ENCODE data around the gene ECT2.
"Not testable (repeated sequence)": the region's sequence is repeated elsewhere in the genome, so short reads cannot be mapped to it uniquely, and the experiment has no call there.

The ECT2 gene

GRCh38 chr3:172722536-172723040 lies 27.9 kb upstream of the ECT2 start:
- not testable (repeated sequence) for H3K4me3 ChIP-seq, H3K27ac ChIP-seq

GRCh38 chr3:172726380-172726779 lies 24.1 kb upstream of the ECT2 start:
- no peak overlapping the region for H3K27ac ChIP-seq
- H3K4me3 ChIP-seq, result no peak overlapping the region

GRCh38 chr3:172735014-172735413 lies 15.5 kb upstream of the ECT2 start:
- Histone ChIP-seq H3K27ac (no peak overlapping the region), H3K4me3 (no peak overlapping the region)

- Histone ChIP-seq H3K4me3 (no peak overlapping the region), H3K27ac (no peak overlapping the region)
Observed at GRCh38 chr3:172739462-172739861, 11.1 kb upstream of the ECT2 start.

- H3K4me3 ChIP-seq, result no peak overlapping the region
- no peak overlapping the region for H3K27ac ChIP-seq
Observed at GRCh38 chr3:172746475-172746874, 4.1 kb upstream of the ECT2 start.

- Histone ChIP-seq H3K27ac (peak overlapping the region in 19 of 21 experiments; percentile 35 to 92 (median 82)), H3K4me3 (peak overlapping the region in 6 of 7 experiments; percentile 72 to 97 (median 85))
Observed at GRCh38 chr3:172749230-172749965, 1.1 kb upstream of the ECT2 start.

GRCh38 chr3:172750069-172750367 lies 508 bp upstream of the ECT2 start:
- Histone ChIP-seq H3K4me3 (peak overlapping the region; percentile 34 to 97 (median 83)), H3K27ac (peak overlapping the region; percentile 35 to 92 (median 81))

GRCh38 chr3:172751175-172751704 lies 714 bp downstream of the ECT2 start:
- Histone ChIP-seq H3K4me3 (peak overlapping the region; percentile 72 to 97 (median 83)), H3K27ac (peak overlapping the region; percentile 54 to 92 (median 83))

- Histone ChIP-seq H3K27ac (no peak overlapping the region), H3K4me3 (no peak overlapping the region)
Observed at GRCh38 chr3:172752651-172753050, 2.1 kb downstream of the ECT2 start.

GRCh38 chr3:172753125-172753524 lies 2.6 kb downstream of the ECT2 start:
- no peak overlapping the region for H3K27ac ChIP-seq
- no peak overlapping the region for H3K4me3 ChIP-seq

GRCh38 chr3:172760416-172760815 lies 9.9 kb downstream of the ECT2 start:
- H3K4me3 ChIP-seq, H3K27ac ChIP-seq: not testable (repeated sequence)

GRCh38 chr3:172766241-172766640 lies 15.7 kb downstream of the ECT2 start:
- Histone ChIP-seq H3K4me3 (no peak overlapping the region), H3K27ac (no peak overlapping the region)

GRCh38 chr3:172766718-172767405 lies 16.3 kb downstream of the ECT2 start:
- no peak overlapping the region for H3K27ac ChIP-seq
- H3K4me3 ChIP-seq, result no peak overlapping the region

- H3K27ac ChIP-seq, result no peak overlapping the region
Observed at GRCh38 chr3:172770382-172770781, 19.9 kb downstream of the ECT2 start.

GRCh38 chr3:172771672-172772071 lies 21.1 kb downstream of the ECT2 start:
- Histone ChIP-seq H3K4me3 (no peak overlapping the region), H3K27ac (no peak overlapping the region)

More at GRCh38 chr3:172770382-172770781, 19.9 kb downstream of the ECT2 start:
- H3K4me3 ChIP-seq, result no peak overlapping the region

- Histone ChIP-seq H3K4me3 (no peak overlapping the region), H3K27ac (no peak overlapping the region)
Observed at GRCh38 chr3:172776049-172776717, 25.7 kb downstream of the ECT2 start.

GRCh38 chr3:172777901-172778300 lies 27.4 kb downstream of the ECT2 start:
- Histone ChIP-seq H3K27ac (no peak overlapping the region), H3K4me3 (no peak overlapping the region)

- H3K4me3 ChIP-seq, result no peak overlapping the region
- H3K27ac ChIP-seq, result no peak overlapping the region
Observed at GRCh38 chr3:172782235-172782634, 31.7 kb downstream of the ECT2 start.

GRCh38 chr3:172786036-172786435 lies 35.5 kb downstream of the ECT2 start:
- H3K27ac ChIP-seq, result no peak overlapping the region

GRCh38 chr3:172787019-172787418 lies 36.5 kb downstream of the ECT2 start:
- Histone ChIP-seq H3K4me3 (no peak overlapping the region), H3K27ac (no peak overlapping the region)

More at GRCh38 chr3:172786036-172786435, 35.5 kb downstream of the ECT2 start:
- H3K4me3 ChIP-seq, result no peak overlapping the region
